ENCODE results near the gene TGFBR3.

- TF ChIP-seq CTCF (IDR thresholded peaks at IDR 0.05), result no peak
- TF ChIP-seq POLR2A (IDR thresholded peaks at IDR 0.05), result no peak
These were observed 106.4 kb downstream of the TGFBR3 start for GRCh38 chr1:91779548-91780021.
